NCI-H2227 (cell line): ENCODE data around the gene RBM22.

Experiments used
- DNase-seq: peaks from one replicate; lab custom pipeline; 2025; ENCODE audit not compliant: unreplicated experiment; lab: John Stamatoyannopoulos, UW

Gene RBM22

DNA sequence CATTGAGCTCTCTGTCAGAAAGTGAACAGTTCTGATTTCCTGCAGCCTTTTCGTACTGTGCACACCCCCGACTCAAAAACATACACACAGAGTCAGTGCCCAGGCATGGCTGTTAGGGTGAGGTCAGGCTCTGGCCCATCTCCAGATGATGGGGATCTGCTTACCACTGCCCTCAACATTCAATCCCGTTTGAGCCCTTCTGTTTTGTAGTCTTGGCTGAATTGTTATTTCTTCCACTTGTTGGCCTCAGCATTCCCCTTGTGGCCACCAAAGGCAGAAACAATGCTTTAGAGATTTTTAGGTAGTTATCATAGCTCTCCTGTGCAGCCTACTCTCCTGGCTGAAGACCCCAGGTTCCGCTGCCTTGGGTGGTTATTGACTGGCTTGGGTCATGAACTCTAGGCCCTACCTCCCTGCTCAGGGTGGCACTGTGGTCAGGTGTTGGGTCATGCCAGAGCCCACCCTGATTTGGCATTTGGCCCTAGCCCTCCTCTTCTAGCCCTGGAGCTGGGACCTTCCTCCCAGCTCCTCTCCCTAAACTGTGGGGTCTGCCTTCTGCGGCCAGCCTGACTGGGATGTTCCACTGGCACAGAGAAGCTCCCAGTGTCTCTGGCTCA, 47.6 kb downstream of the RBM22 start:
- no peak for DNase-seq

- DNase-seq: no peak
These were observed 48.8 kb downstream of the RBM22 start for GRCh38 chr5:150651924-150652671.

- no peak for DNase-seq
These were observed 49.5 kb downstream of the RBM22 start for GRCh38 chr5:150651382-150651781.

GRCh38 chr5:150650021-150651006, 50.5 kb downstream of the RBM22 start:
- no peak for DNase-seq

- DNase-seq: no peak
These were observed 51.5 kb downstream of the RBM22 start for GRCh38 chr5:150649108-150650020.

GRCh38 chr5:150648294-150649107, 52.4 kb downstream of the RBM22 start:
- DNase-seq: no peak

GRCh38 chr5:150647275-150648251, 53.3 kb downstream of the RBM22 start:
- DNase-seq: no peak

DNA sequence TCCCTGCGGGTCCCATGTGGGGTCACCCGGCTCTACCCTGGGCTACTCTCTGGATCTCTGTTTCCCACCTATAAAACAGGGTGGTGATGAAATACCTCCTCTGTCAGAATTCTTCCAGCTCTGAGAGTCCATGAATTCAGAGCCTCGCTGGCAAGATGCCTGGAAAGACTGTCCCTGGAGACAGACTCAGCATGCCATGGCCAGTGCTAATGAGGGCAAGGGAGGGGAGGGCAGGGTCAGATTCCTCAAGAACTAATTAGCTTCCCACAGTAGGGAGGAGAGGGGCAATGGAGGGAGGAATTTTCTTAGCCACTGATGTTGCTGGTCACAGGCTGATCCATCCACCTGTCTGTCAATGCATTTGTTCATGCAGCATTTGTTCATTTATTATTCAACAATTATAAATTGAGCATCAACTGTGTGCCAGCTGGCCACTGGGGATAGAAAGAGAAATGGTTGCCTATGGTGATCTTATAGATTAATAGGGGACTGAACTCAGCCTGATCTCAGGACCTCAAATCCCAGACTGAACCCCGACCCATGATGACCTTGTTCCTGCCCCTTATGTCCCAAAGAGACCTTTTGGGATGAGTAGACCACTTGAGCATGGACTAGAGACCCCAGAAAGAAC, 55.7 kb downstream of the RBM22 start:
- no peak for DNase-seq

- no peak for DNase-seq
These were observed 56.3 kb downstream of the RBM22 start for GRCh38 chr5:150644514-150644913.

GRCh38 chr5:150644058-150644457, 56.8 kb downstream of the RBM22 start:
- DNase-seq: no peak

- no peak for DNase-seq
These were observed 57.7 kb downstream of the RBM22 start for GRCh38 chr5:150642991-150643710.

DNA sequence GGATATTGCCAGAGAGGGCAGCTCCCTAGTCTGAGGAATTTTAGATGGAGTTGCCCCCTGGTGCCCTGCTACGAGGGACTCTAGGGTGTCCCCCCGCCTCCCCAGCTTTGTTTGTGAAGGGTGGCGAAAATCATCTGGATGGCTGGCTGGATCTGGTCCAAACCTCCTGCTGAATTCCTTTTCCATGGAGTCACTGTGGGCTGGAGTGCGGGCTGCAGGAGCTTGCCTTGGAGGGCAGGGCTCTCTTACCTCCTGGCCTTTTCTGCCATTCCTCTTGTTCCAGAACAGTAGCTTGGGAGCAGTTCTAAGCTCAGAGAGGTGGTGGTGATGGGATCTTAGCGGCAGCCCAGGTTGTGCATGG, 58.3 kb downstream of the RBM22 start:
- DNase-seq: no peak

GRCh38 chr5:150641824-150642566, 58.9 kb downstream of the RBM22 start:
- DNase-seq: no peak

GRCh38 chr5:150641006-150641570, 59.8 kb downstream of the RBM22 start:
- DNase-seq: no peak
